DMS79 (cell line): ENCODE data around the gene PTBP1.
"Not testable (repeated sequence)": the region's sequence is repeated elsewhere in the genome, so short reads cannot be mapped to it uniquely, and the experiment has no call there.

Source experiments
- DNase-seq: peaks from one replicate; lab custom pipeline; 2025; lab: John Stamatoyannopoulos, UW

The PTBP1 gene

GRCh38 chr19:827710-828321 lies 30.6 kb downstream of the PTBP1 start, which contains the start of gene AZU1:
Gene AZU1 (plus strand): TSS chr19:827837. CDS start chr19:827847, 10 bp downstream.
- DNase-seq = no peak

GRCh38 chr19:829129-829758 lies 32.0 kb downstream of the PTBP1 start:
- DNase-seq = no peak

GRCh38 chr19:831407-832369 lies 34.4 kb downstream of the PTBP1 start:
- DNase-seq = no peak

- DNase-seq = no peak
Measured at GRCh38 chr19:834216-834615, 37.0 kb downstream of the PTBP1 start.

GRCh38 chr19:835210-835810 lies 38.1 kb downstream of the PTBP1 start:
- DNase-seq = no peak

- DNase-seq = no peak
Measured at GRCh38 chr19:840519-841206, 43.4 kb downstream of the PTBP1 start, which contains the start of gene PRTN3. Gene PRTN3 (plus strand): TSS chr19:840999. CDS start chr19:841009, 10 bp downstream.

- DNase-seq = not testable (repeated sequence)
Measured at GRCh38 chr19:842802-843179, 45.5 kb downstream of the PTBP1 start.

- DNase-seq = no peak
Measured at GRCh38 chr19:843180-843835, 46.1 kb downstream of the PTBP1 start.

- no peak for DNase-seq
Measured at GRCh38 chr19:843836-844545, 46.7 kb downstream of the PTBP1 start.

- DNase-seq = no peak
Measured at GRCh38 chr19:844546-844971, 47.3 kb downstream of the PTBP1 start.

GRCh38 chr19:845707-846521 lies 48.7 kb downstream of the PTBP1 start:
- DNase-seq = no peak

GRCh38 chr19:848386-848921 lies 51.2 kb downstream of the PTBP1 start:
- no peak for DNase-seq

GRCh38 chr19:849195-849594 lies 51.9 kb downstream of the PTBP1 start:
- DNase-seq = not testable (repeated sequence)

- no peak for DNase-seq
Measured at GRCh38 chr19:850221-850978, 53.1 kb downstream of the PTBP1 start.

GRCh38 chr19:850979-851335 lies 53.7 kb downstream of the PTBP1 start:
- no peak for DNase-seq

GRCh38 chr19:852136-853013 lies 55.1 kb downstream of the PTBP1 start, which contains the start of gene ELANE:
Gene ELANE (plus strand): TSS chr19:852303. CDS start chr19:852329, 26 bp downstream.
- DNase-seq = no peak

- no peak for DNase-seq
Measured at GRCh38 chr19:853014-853585, 55.8 kb downstream of the PTBP1 start.
